Measurements from ENCODE around the gene ELP1.

DNA sequence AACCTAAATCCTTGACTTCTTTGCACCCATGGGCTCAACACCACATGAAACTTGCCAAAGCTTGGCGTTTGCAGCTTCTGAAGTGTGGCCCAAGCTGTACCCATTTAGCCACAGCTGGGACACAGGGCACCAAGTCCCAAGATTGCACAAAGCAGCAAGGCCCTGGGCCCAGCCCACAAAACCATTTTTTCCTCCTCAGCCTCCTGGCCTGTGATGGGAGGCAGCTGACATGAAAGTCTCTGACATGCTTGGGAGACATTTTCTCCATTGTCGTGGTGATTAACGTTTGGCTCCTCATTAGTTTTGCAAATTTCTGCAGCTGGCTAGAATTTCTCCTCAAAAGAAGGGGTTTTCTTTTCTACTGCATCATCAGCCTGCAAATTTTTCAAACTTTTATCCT, 110.1 kb downstream of the ELP1 start:
- TF ChIP-seq STAT1 (IDR thresholded peaks at IDR 0.05; ENCODE audit: unreplicated experiment): no peak
- TF ChIP-seq, protein P1, sequence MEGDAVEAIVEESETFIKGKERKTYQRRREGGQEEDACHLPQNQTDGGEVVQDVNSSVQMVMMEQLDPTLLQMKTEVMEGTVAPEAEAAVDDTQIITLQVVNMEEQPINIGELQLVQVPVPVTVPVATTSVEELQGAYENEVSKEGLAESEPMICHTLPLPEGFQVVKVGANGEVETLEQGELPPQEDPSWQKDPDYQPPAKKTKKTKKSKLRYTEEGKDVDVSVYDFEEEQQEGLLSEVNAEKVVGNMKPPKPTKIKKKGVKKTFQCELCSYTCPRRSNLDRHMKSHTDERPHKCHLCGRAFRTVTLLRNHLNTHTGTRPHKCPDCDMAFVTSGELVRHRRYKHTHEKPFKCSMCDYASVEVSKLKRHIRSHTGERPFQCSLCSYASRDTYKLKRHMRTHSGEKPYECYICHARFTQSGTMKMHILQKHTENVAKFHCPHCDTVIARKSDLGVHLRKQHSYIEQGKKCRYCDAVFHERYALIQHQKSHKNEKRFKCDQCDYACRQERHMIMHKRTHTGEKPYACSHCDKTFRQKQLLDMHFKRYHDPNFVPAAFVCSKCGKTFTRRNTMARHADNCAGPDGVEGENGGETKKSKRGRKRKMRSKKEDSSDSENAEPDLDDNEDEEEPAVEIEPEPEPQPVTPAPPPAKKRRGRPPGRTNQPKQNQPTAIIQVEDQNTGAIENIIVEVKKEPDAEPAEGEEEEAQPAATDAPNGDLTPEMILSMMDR (conservative IDR thresholded peaks at IDR 0.05; ENCODE audit: low read depth in 2 of 2): no peak
- TF ChIP-seq, protein P2, sequence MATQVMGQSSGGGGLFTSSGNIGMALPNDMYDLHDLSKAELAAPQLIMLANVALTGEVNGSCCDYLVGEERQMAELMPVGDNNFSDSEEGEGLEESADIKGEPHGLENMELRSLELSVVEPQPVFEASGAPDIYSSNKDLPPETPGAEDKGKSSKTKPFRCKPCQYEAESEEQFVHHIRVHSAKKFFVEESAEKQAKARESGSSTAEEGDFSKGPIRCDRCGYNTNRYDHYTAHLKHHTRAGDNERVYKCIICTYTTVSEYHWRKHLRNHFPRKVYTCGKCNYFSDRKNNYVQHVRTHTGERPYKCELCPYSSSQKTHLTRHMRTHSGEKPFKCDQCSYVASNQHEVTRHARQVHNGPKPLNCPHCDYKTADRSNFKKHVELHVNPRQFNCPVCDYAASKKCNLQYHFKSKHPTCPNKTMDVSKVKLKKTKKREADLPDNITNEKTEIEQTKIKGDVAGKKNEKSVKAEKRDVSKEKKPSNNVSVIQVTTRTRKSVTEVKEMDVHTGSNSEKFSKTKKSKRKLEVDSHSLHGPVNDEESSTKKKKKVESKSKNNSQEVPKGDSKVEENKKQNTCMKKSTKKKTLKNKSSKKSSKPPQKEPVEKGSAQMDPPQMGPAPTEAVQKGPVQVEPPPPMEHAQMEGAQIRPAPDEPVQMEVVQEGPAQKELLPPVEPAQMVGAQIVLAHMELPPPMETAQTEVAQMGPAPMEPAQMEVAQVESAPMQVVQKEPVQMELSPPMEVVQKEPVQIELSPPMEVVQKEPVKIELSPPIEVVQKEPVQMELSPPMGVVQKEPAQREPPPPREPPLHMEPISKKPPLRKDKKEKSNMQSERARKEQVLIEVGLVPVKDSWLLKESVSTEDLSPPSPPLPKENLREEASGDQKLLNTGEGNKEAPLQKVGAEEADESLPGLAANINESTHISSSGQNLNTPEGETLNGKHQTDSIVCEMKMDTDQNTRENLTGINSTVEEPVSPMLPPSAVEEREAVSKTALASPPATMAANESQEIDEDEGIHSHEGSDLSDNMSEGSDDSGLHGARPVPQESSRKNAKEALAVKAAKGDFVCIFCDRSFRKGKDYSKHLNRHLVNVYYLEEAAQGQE (IDR thresholded peaks at IDR 0.05; ENCODE audit: unreplicated experiment): no peak
- no peak for TF ChIP-seq EZH2 (IDR thresholded peaks at IDR 0.05; ENCODE audit: low read depth, unreplicated experiment)
- TF ChIP-seq JUNB (IDR thresholded peaks at IDR 0.05; ENCODE audit: unreplicated experiment): no peak
- no peak for TF ChIP-seq POLR2AphosphoS5 (IDR thresholded peaks at IDR 0.05; ENCODE audit: low read depth)
- no peak for TF ChIP-seq ZNF114 (CRISPR knock-in tag; IDR thresholded peaks at IDR 0.05)

Measured in GM23338 (cell line).